HG03139 (cell line): ENCODE data around the gene TLR9.

Experiments
- ATAC-seq: cut with Tn5 transposase; IDR thresholded peaks from one replicate; pipeline ENCODE4 v1.9.1; 2021; ENCODE audit not compliant: unreplicated experiment

Gene TLR9

GRCh38 chr3:52247409-52248164 lies 22.1 kb upstream of the TLR9 start:
- ATAC-seq: no peak

GRCh38 chr3:52246728-52247408 lies 21.4 kb upstream of the TLR9 start:
- no peak for ATAC-seq

GRCh38 chr3:52246264-52246620 lies 20.8 kb upstream of the TLR9 start:
- ATAC-seq: no peak

- no peak for ATAC-seq
Observed at GRCh38 chr3:52245322-52246263, 20.1 kb upstream of the TLR9 start, which contains the start of gene PPM1M. TSS of gene PPM1M (plus strand) at chr3:52245759. CDS start at chr3:52245825, 66 bp downstream.

GRCh38 chr3:52243791-52244628 lies 18.6 kb upstream of the TLR9 start:
- ATAC-seq: no peak

GRCh38 chr3:52242039-52242438 lies 16.6 kb upstream of the TLR9 start:
- no peak for ATAC-seq

- no peak for ATAC-seq
Observed at GRCh38 chr3:52240886-52241370, 15.5 kb upstream of the TLR9 start.

GRCh38 chr3:52240059-52240885 lies 14.8 kb upstream of the TLR9 start:
- no peak for ATAC-seq

GRCh38 chr3:52238761-52239701 lies 13.6 kb upstream of the TLR9 start, which contains the start of gene TWF2:
TSS of gene TWF2 (minus strand) at chr3:52239158. CDS start at chr3:52239016, 142 bp downstream.
- peak; percentile 63 for ATAC-seq

GRCh38 chr3:52238193-52238760 lies 12.8 kb upstream of the TLR9 start:
- ATAC-seq: no peak

- ATAC-seq: no peak
Observed at GRCh38 chr3:52237657-52238172, 12.3 kb upstream of the TLR9 start.

- no peak for ATAC-seq
Observed at GRCh38 chr3:52237006-52237656, 11.7 kb upstream of the TLR9 start.

GRCh38 chr3:52236424-52236886 lies 11.0 kb upstream of the TLR9 start:
- no peak for ATAC-seq

GRCh38 chr3:52234516-52235447 lies 9.3 kb upstream of the TLR9 start:
- no peak for ATAC-seq

GRCh38 chr3:52233968-52234367 lies 8.5 kb upstream of the TLR9 start:
- no peak for ATAC-seq

GRCh38 chr3:52233108-52233591 lies 7.7 kb upstream of the TLR9 start:
- no peak for ATAC-seq
